Smooth muscle cell (in vitro differentiated cells): ENCODE data around the gene ADAP1. TPM values are rescaled to one million over a fixed set of nuclear protein-coding genes. Genes with fewer than 3 reads are reported as not detected.

Experiments
- DNase-seq: peaks from one replicate; lab custom pipeline; 2025; ENCODE audit not compliant: unreplicated experiment; lab: John Stamatoyannopoulos, UW
- H2AFZ ChIP-seq: fragments of 200-600 bp; sonication (generic); 2 replicates; pipeline ENCODE4 v1.6.0; 2016; ENCODE audit warnings: antibody characterized with exemption, low read depth, mild to moderate bottlenecking
- H3F3A ChIP-seq: fragments of 200-600 bp; sonication (generic); 2 replicates; pipeline ENCODE4 v1.6.0; 2017; ENCODE audit warnings: antibody characterized with exemption, low read depth
- H3K27ac ChIP-seq: fragments of 200-600 bp; sonication (generic); 2 replicates; pipeline ENCODE4 v1.5.1; 2016; ENCODE audit warnings: low read depth, mild to moderate bottlenecking
- H3K27me3 ChIP-seq: fragments of 200-600 bp; sonication (generic); 2 replicates; pipeline ENCODE4 v1.6.1; 2016; ENCODE audit warnings: low read depth, mild to moderate bottlenecking
- H3K36me3 ChIP-seq: fragments of 200-600 bp; sonication (generic); 2 replicates; pipeline ENCODE4 v1.5.1; 2016; ENCODE audit warnings: low read depth
- H3K4me1 ChIP-seq: fragments of 200-600 bp; sonication (generic); 2 replicates; pipeline ENCODE4 v1.5.1; 2016; ENCODE audit warnings: low read depth
- H3K4me2 ChIP-seq: fragments of 200-600 bp; sonication (generic); 2 replicates; pipeline ENCODE4 v1.6.0; 2016; ENCODE audit warnings: mild to moderate bottlenecking
- H3K4me3 ChIP-seq: fragments of 200-600 bp; sonication (generic); 2 replicates; pipeline ENCODE4 v1.5.1; 2016; ENCODE audit warnings: mild to moderate bottlenecking
- H3K79me2 ChIP-seq: fragments of 200-600 bp; sonication (generic); 2 replicates; pipeline ENCODE4 v1.6.0; 2016; ENCODE audit warnings: low read depth, mild to moderate bottlenecking
- H3K9ac ChIP-seq: fragments of 200-600 bp; sonication (generic); 2 replicates; pipeline ENCODE4 v1.6.0; 2016; ENCODE audit warnings: low read depth
- H3K9me3 ChIP-seq: fragments of 200-600 bp; sonication (generic); replicated peaks from 2 replicates; pipeline ENCODE4 v1.5.1; 2016; ENCODE audit warnings: low read depth
- H4K20me1 ChIP-seq: fragments of 200-600 bp; sonication (generic); 2 replicates; pipeline ENCODE4 v1.6.0; 2016; ENCODE audit warnings: low read depth
- CTCF ChIP-seq: fragments of 200-600 bp; sonication (generic); IDR thresholded peaks from 2 replicates; pipeline ENCODE4 v1.5.1; 2017; ENCODE audit warnings: borderline replicate concordance, mild to moderate bottlenecking, antibody characterized with exemption; ENCODE audit not compliant: insufficient read depth, poor library complexity, severe bottlenecking
- WGBS: methylation state at CpG from one replicate; pipeline ENCODE4 v1.1.7; 2016; ENCODE audit warnings: low lambda C conversion rate; 5-methylcytosine and 5-hydroxymethylcytosine counted together
- polyA plus RNA-seq: library from polyadenylated mRNA; unstranded; fragments of >200 nt; fragmentation: Nextera tagmentation; extraction: Ambion mirVana; gene quantifications from 2 replicates; pipeline ENCODE4 v1.2.1, GENCODE V29; 2016
- total RNA-seq: library from RNA; depleted of rRNA; stranded (reverse); fragments of >200 nt; gene quantifications from 2 replicates; pipeline ENCODE4 v1.2.3, GENCODE V29; 2014

Gene ADAP1
- total and polyA plus RNA-seq, 2 experiments from 2014 or later = 1.3 to 2.0 TPM

GRCh38 chr7:964401-965231 is 10.1 kb upstream of the ADAP1 start:
- Histone ChIP-seq H3K9me3 (no peaks in the 10 kb centered on the region), H3K4me2 (no peak overlapping the region), H2AFZ (no peak overlapping the region), H3K36me3 (no peaks in the 10 kb centered on the region), H3K4me3 (no peak overlapping the region), H3F3A (no peaks in the 10 kb centered on the region), H3K27ac (no peak overlapping the region), H3K79me2 (no peaks in the 10 kb centered on the region), H3K9ac (no peak overlapping the region), H3K27me3 (no peaks in the 10 kb centered on the region), H3K4me1 (no peaks in the 10 kb centered on the region), H4K20me1 (peaks cover 49% of the 10 kb centered on the region)
- no peak for TF ChIP-seq CTCF
- 79% methylated on average over 27 of the region's 27 CpGs for WGBS
- no peak for DNase-seq

GRCh38 chr7:963236-964078 is 9.0 kb upstream of the ADAP1 start:
- no peak overlapping the region for H3K27ac ChIP-seq
- WGBS = 82% methylated on average over 22 of the region's 37 CpGs

GRCh38 chr7:962401-963081 is 8.1 kb upstream of the ADAP1 start:
- Histone ChIP-seq H3K4me1 (no peaks in the 10 kb centered on the region), H3K9ac (no peak overlapping the region), H4K20me1 (peaks cover 31% of the 10 kb centered on the region), H3K36me3 (no peaks in the 10 kb centered on the region), H3K79me2 (no peaks in the 10 kb centered on the region), H3K9me3 (no peaks in the 10 kb centered on the region), H3K4me2 (no peak overlapping the region), H3K4me3 (no peak overlapping the region), H3K27ac (no peak overlapping the region), H2AFZ (no peak overlapping the region), H3F3A (no peaks in the 10 kb centered on the region), H3K27me3 (no peaks in the 10 kb centered on the region)
- DNase-seq = no peak
- no peak for TF ChIP-seq CTCF
- WGBS = 90% methylated on average over 13 of the region's 17 CpGs

More at GRCh38 chr7:963236-964078, 9.0 kb upstream of the ADAP1 start:
- peaks cover 39% of the 10 kb centered on the region for H4K20me1 ChIP-seq
- no peak overlapping the region for H3K4me2 ChIP-seq
- no peaks in the 10 kb centered on the region for H3K9me3 ChIP-seq
- no peaks in the 10 kb centered on the region for H3K4me1 ChIP-seq
- H3F3A ChIP-seq = no peaks in the 10 kb centered on the region
- H3K36me3 ChIP-seq = no peaks in the 10 kb centered on the region
- no peaks in the 10 kb centered on the region for H3K79me2 ChIP-seq
- DNase-seq = no peak
- H3K9ac ChIP-seq = no peak overlapping the region
- H3K27me3 ChIP-seq = no peaks in the 10 kb centered on the region
- no peak for TF ChIP-seq CTCF
- H3K4me3 ChIP-seq = no peak overlapping the region
- no peak overlapping the region for H2AFZ ChIP-seq
